Stimulated activated CD8-positive, alpha-beta memory T cell treated with anti-CD3 and anti-CD28 coated beads, Interleukin-15, amount 100 ng/mL, for 1 hour (primary cell): ENCODE data around the gene TNP1.

Source experiments
- DNase-seq: peaks from one replicate; pipeline ENCODE4 v3.0.0-alpha.2; 2020; ENCODE audit warnings: low read depth

TNP1 gene

GRCh38 chr2:216839688-216840087 is 20.2 kb downstream of the TNP1 start:
- no peak for DNase-seq

- no peak for DNase-seq
Observed at GRCh38 chr2:216838151-216838550, 21.7 kb downstream of the TNP1 start.

- no peak for DNase-seq
Observed at GRCh38 chr2:216837740-216838139, 22.1 kb downstream of the TNP1 start.

- no peak for DNase-seq
Observed at GRCh38 chr2:216833061-216833460, 26.8 kb downstream of the TNP1 start.

- DNase-seq, result no peak
Observed at GRCh38 chr2:216830346-216830745, 29.5 kb downstream of the TNP1 start.

- no peak for DNase-seq
Observed at GRCh38 chr2:216829533-216829932, 30.3 kb downstream of the TNP1 start.

GRCh38 chr2:216827073-216827720 is 32.7 kb downstream of the TNP1 start:
- DNase-seq, result no peak

- DNase-seq, result no peak
Observed at GRCh38 chr2:216822470-216822869, 37.4 kb downstream of the TNP1 start.

GRCh38 chr2:216820709-216821108 is 39.2 kb downstream of the TNP1 start:
- no peak for DNase-seq

GRCh38 chr2:216819766-216820165 is 40.1 kb downstream of the TNP1 start:
- no peak for DNase-seq

- DNase-seq, result no peak
Observed at GRCh38 chr2:216819055-216819454, 40.8 kb downstream of the TNP1 start.

- no peak for DNase-seq
Observed at GRCh38 chr2:216810399-216811160, 49.3 kb downstream of the TNP1 start.
